Stomach smooth muscle (tissue), 2 donors: ENCODE data around the gene RAD18.

Experiments used
- H3K27ac ChIP-seq: one replicate; pipeline ENCODE4 v1.7.0; 2013; ENCODE audit warnings: mild to moderate bottlenecking, low read length, inconsistent platforms
- H3K27me3 ChIP-seq, 2 donors: one replicate each; pipeline ENCODE4 v1.7.0; 2013; ENCODE audit warnings: low read length in 2 of 2; ENCODE audit not compliant: insufficient read depth in 2 of 2, control insufficient read depth in 1 of 2
- H3K36me3 ChIP-seq, 2 donors: one replicate each; pipeline ENCODE4 v1.7.0; 2013; ENCODE audit warnings: low read length in 2 of 2; ENCODE audit not compliant: control insufficient read depth in 2 of 2, insufficient read depth in 2 of 2
- H3K4me1 ChIP-seq: one replicate; pipeline ENCODE4 v1.7.0; 2013; ENCODE audit warnings: low read length; ENCODE audit not compliant: control insufficient read depth, insufficient read depth
- H3K4me3 ChIP-seq, 2 donors: one replicate each; pipeline ENCODE4 v1.7.0; 2013; ENCODE audit warnings: low read length in 2 of 2
- H3K9ac ChIP-seq, 2 donors: one replicate each; pipeline ENCODE4 v1.7.0; 2013; ENCODE audit warnings: low read length in 2 of 2, mild to moderate bottlenecking in 1 of 2
- H3K9me3 ChIP-seq, 2 donors: one replicate each; pipeline ENCODE4 v1.7.0; 2013; ENCODE audit warnings: low read length in 2 of 2; ENCODE audit not compliant: control insufficient read depth in 2 of 2
- donor health status: healthy.
- donor health status: Pancreatic carcinoma.

Gene RAD18

GRCh38 chr3:8963137-8963853 lies at the start of gene RAD18:
TSS of gene RAD18 (minus strand) at chr3:8963472. CDS start at chr3:8963385, 87 bp downstream.
- peaks cover 9% of the 10 kb centered on the region for H3K4me1 ChIP-seq
- peak within 1 kb of the TSS; percentile 95 to 96 for H3K4me3 ChIP-seq
- H3K27me3 ChIP-seq: no peaks in the 10 kb centered on the region
- H3K27ac ChIP-seq: peak within 1 kb of the TSS; percentile 70
- H3K9ac ChIP-seq: peak within 1 kb of the TSS; percentile 85 to 96
- H3K9me3 ChIP-seq: no peaks in the 10 kb centered on the region
- H3K36me3 ChIP-seq: no peaks in the 10 kb centered on the region

GRCh38 chr3:9012521-9012920 lies 49.2 kb upstream of the RAD18 start:
- Histone ChIP-seq H3K4me1 (no peaks in the 10 kb centered on the region), H3K9me3 (no peaks in the 10 kb centered on the region), H3K27me3 (no peaks in the 10 kb centered on the region), H3K4me3 (no peak overlapping the region), H3K9ac (no peak overlapping the region), H3K36me3 (no peaks in the 10 kb centered on the region), H3K27ac (no peak overlapping the region)

- Histone ChIP-seq H3K27me3 (no peaks in the 10 kb centered on the region), H3K27ac (no peak overlapping the region), H3K4me1 (no peaks in the 10 kb centered on the region), H3K9me3 (no peaks in the 10 kb centered on the region), H3K4me3 (no peak overlapping the region), H3K9ac (no peak overlapping the region), H3K36me3 (no peaks in the 10 kb centered on the region)
Observed at GRCh38 chr3:9009976-9010545, 46.8 kb upstream of the RAD18 start.

- no peak overlapping the region for H3K27ac ChIP-seq
- no peak overlapping the region for H3K4me3 ChIP-seq
- H3K27me3 ChIP-seq: no peaks in the 10 kb centered on the region
- H3K36me3 ChIP-seq: no peaks in the 10 kb centered on the region
- H3K9ac ChIP-seq: no peak overlapping the region
- no peaks in the 10 kb centered on the region for H3K9me3 ChIP-seq
- no peaks in the 10 kb centered on the region for H3K4me1 ChIP-seq
Observed at GRCh38 chr3:9008550-9009255, 45.4 kb upstream of the RAD18 start.

- Histone ChIP-seq H3K27ac (no peak overlapping the region), H3K4me1 (no peaks in the 10 kb centered on the region), H3K27me3 (no peaks in the 10 kb centered on the region), H3K9ac (no peak overlapping the region), H3K36me3 (no peaks in the 10 kb centered on the region), H3K9me3 (no peaks in the 10 kb centered on the region), H3K4me3 (no peak overlapping the region)
Observed at GRCh38 chr3:9007928-9008327, 44.7 kb upstream of the RAD18 start.

GRCh38 chr3:9007213-9007612 lies 43.9 kb upstream of the RAD18 start:
- H3K4me3 ChIP-seq: no peak overlapping the region
- H3K4me1 ChIP-seq: no peaks in the 10 kb centered on the region
- H3K9me3 ChIP-seq: no peaks in the 10 kb centered on the region
- no peaks in the 10 kb centered on the region for H3K27me3 ChIP-seq
- no peak overlapping the region for H3K9ac ChIP-seq
- no peaks in the 10 kb centered on the region for H3K36me3 ChIP-seq
- no peak overlapping the region for H3K27ac ChIP-seq

GRCh38 chr3:9000041-9000440 lies 36.8 kb upstream of the RAD18 start:
- H3K36me3 ChIP-seq: no peaks in the 10 kb centered on the region
- no peak overlapping the region for H3K4me3 ChIP-seq
- H3K27ac ChIP-seq: no peak overlapping the region
- H3K27me3 ChIP-seq: no peaks in the 10 kb centered on the region
- H3K4me1 ChIP-seq: peaks cover 9% of the 10 kb centered on the region
- H3K9ac ChIP-seq: no peak overlapping the region
- H3K9me3 ChIP-seq: no peaks in the 10 kb centered on the region

GRCh38 chr3:8997151-8997550 lies 33.9 kb upstream of the RAD18 start:
- H3K9me3 ChIP-seq: no peaks in the 10 kb centered on the region
- H3K27me3 ChIP-seq: no peaks in the 10 kb centered on the region
- peak overlapping the region in 1 of 2 donors; percentile 35 for H3K4me3 ChIP-seq
- peak overlapping the region in 1 of 2 donors; percentile 29 for H3K9ac ChIP-seq
- peak overlapping the region; percentile 67 for H3K27ac ChIP-seq
- H3K4me1 ChIP-seq: peaks cover 9% of the 10 kb centered on the region
- no peaks in the 10 kb centered on the region for H3K36me3 ChIP-seq

GRCh38 chr3:8996681-8997121 lies 33.4 kb upstream of the RAD18 start:
- Histone ChIP-seq H3K4me3 (peak overlapping the region; percentile 8 to 35), H3K9me3 (no peaks in the 10 kb centered on the region), H3K9ac (peak overlapping the region in 1 of 2 donors; percentile 29), H3K27me3 (no peaks in the 10 kb centered on the region), H3K4me1 (peaks cover 9% of the 10 kb centered on the region), H3K36me3 (no peaks in the 10 kb centered on the region), H3K27ac (peak overlapping the region; percentile 67)

- Histone ChIP-seq H3K36me3 (no peaks in the 10 kb centered on the region), H3K9me3 (no peaks in the 10 kb centered on the region), H3K4me1 (peaks cover 9% of the 10 kb centered on the region), H3K9ac (no peak overlapping the region), H3K4me3 (no peak overlapping the region), H3K27ac (peak overlapping the region; percentile 67), H3K27me3 (no peaks in the 10 kb centered on the region)
Observed at GRCh38 chr3:8996216-8996615, 32.9 kb upstream of the RAD18 start.
